NCI-H82 (cell line): Measurements from ENCODE around the gene ITPRID2.
A peak's percentile ranks its signal among the peaks of the same experiment; 100 is the strongest.
"Not testable (repeated sequence)": the region's sequence is repeated elsewhere in the genome, so short reads cannot be mapped to it uniquely, and the experiment has no call there.

Source experiments
- DNase-seq: peaks from one replicate; lab custom pipeline; 2025; lab: John Stamatoyannopoulos, UW

The ITPRID2 gene

GRCh38 chr2:181916726-181917718 lies 25.5 kb downstream of the ITPRID2 start:
- no peak for DNase-seq

- no peak for DNase-seq
These were observed 26.7 kb downstream of the ITPRID2 start for GRCh38 chr2:181918188-181918587.

DNA sequence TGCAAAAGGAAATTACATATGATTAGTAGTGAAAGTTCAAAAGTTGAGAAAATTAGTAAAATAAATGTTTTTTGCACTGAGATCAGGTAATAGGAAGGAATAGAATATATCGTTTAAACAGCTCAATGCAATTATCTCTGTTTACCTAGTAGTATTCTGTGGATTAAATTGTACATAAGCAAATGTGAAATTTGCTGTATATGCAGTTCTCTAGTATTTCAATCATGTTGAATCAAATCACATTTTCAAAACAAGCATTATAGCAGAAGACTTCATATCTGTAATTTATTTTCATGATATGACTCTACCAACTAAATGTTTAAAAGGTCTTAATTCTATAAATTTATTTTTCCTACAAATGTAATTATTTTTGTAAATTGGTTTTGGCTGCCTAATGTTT lies 31.6 kb downstream of the ITPRID2 start:
- no peak for DNase-seq

DNA sequence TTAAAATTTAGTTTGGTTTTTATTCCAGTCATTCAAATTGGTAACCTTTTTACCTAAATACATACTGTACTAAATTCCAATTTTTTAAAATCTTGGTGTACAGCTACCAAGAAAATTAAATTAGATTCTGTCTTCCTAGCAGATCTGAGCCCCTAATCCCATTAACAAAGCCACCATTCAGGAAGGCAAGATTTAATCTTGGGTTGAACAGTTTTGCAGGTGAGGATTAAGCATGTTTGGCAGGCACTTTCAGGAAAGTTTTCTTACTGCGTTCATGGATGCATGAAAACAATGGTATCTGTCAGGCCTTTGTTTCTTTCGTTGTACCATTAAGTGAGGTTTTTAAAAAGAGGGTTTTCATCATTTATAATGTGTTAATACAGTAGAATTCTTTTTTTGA lies 32.8 kb downstream of the ITPRID2 start:
- DNase-seq: peak; percentile 89

- no peak for DNase-seq
These were observed 43.2 kb downstream of the ITPRID2 start for GRCh38 chr2:181934694-181935093.

GRCh38 chr2:181937473-181937872 lies 45.9 kb downstream of the ITPRID2 start:
- DNase-seq: no peak

- no peak for DNase-seq
These were observed 52.0 kb downstream of the ITPRID2 start for GRCh38 chr2:181943411-181944124.

DNA sequence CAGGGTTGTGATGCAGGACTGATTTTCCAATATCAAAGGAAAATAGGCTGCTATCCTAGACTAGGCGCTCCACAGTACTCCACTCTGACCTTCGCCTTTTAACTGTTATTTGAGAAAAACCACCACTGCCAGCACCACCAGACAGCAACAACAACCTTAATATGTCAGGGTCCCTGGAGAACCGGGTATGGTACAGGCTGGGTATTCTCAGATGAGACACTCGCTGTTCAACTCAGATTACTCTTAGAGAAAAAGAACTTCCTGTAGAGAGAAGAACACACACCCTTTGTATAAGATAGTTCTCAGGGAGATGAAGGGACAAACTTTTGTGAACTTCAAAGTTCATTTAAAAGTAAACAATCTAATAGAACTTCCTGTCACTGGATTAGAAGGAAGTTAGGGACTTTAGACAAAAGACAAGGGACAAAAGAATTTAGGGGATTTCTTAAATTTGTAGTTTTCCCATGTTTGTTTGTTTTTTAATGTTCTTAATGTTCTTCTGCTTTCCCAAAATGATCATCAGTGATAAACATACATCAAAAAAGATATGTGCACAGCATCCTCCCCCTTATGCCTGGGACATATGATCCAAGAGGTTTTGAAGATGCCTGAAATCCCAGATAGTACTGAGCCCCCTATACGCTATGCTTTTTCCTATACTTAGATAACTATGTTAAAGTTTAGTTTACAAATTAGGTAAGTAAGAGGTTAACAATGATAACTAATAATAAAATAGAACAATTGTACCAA lies 52.8 kb downstream of the ITPRID2 start:
- DNase-seq: no peak

GRCh38 chr2:181944914-181945291 lies 53.4 kb downstream of the ITPRID2 start:
- no peak for DNase-seq

- no peak for DNase-seq
These were observed 55.1 kb downstream of the ITPRID2 start for GRCh38 chr2:181946444-181947127.

GRCh38 chr2:181947273-181947672 lies 55.7 kb downstream of the ITPRID2 start:
- no peak for DNase-seq

- DNase-seq: no peak
These were observed 56.7 kb downstream of the ITPRID2 start for GRCh38 chr2:181948227-181948626.

- no peak for DNase-seq
These were observed 57.5 kb downstream of the ITPRID2 start for GRCh38 chr2:181949047-181949446.

DNA sequence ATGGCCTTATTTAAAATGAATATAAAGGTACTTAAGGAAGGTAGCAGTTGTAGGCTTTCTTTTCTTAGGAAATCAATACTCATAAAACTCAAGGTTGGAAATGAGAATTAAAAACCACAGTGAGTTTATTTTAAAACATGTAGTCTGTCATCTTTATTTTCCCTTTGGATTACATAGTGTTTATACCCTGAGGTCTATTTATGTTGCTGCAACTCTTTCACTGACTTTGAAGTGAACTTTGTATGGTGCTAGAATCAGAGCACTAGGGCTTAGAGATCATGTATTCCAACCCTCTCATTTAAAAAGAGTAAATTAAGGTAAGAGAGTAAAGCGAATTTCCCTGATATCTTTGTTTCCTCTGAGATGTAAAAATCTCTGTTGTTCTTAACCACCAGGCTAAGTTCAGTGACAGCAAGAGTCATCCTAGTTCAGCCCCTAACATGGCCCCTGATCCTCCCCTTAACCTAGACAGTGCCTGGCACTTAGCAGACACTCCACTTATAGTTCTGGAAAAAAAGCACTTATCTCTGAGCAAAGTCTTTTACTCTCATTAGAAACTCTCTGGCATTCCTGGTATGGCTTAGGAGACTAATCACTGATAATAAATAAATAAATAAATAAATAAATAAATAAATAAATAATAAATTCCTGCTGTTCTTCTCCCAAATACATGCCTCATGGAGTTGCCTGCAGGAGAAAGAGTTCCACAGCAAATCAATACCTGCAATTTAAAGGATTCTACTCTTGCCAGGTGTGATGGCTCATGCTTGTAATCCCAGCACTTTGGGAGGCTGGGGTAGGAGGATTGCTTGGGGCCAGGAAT lies 61.1 kb downstream of the ITPRID2 start:
- no peak for DNase-seq

- DNase-seq: peak; percentile 26
These were observed 62.5 kb downstream of the ITPRID2 start for GRCh38 chr2:181953881-181954537.

GRCh38 chr2:181954538-181954883 lies 63.0 kb downstream of the ITPRID2 start:
- DNase-seq: no peak

DNA sequence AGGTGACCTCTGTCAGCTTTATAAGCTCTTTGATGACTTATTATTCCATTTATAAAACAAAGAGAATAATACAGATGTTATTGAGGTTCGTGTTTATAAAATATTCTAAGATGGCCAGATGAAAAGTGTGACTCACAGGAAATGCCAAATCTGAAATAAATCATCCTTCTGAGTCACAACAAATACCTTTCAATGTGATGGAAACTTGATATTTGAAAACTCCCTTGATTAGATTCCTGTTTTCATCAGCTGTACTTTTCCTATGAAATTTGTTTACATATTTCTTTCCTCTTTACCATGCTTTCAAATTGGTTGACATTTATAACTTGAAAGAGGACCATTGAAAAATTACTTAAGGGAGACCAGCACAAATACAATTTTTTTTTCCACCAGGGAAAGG lies 63.5 kb downstream of the ITPRID2 start:
- DNase-seq: no peak

GRCh38 chr2:181955866-181956265 lies 64.3 kb downstream of the ITPRID2 start:
- not testable (repeated sequence) for DNase-seq

- DNase-seq: peak; percentile 18
These were observed 66.1 kb downstream of the ITPRID2 start for GRCh38 chr2:181957668-181958067.

GRCh38 chr2:181958726-181959125 lies 67.2 kb downstream of the ITPRID2 start:
- DNase-seq: no peak
